ENCODE data around the gene GID8. TPM values are rescaled to one million over a fixed set of nuclear protein-coding genes. Genes with fewer than 3 reads are reported as not detected.
"Not testable (repeated sequence)": the region's sequence is repeated elsewhere in the genome, so short reads cannot be mapped to it uniquely, and the experiment has no call there.

The GID8 gene
- polyA plus RNA-seq, 1 experiment, result 23.4 TPM

DNA sequence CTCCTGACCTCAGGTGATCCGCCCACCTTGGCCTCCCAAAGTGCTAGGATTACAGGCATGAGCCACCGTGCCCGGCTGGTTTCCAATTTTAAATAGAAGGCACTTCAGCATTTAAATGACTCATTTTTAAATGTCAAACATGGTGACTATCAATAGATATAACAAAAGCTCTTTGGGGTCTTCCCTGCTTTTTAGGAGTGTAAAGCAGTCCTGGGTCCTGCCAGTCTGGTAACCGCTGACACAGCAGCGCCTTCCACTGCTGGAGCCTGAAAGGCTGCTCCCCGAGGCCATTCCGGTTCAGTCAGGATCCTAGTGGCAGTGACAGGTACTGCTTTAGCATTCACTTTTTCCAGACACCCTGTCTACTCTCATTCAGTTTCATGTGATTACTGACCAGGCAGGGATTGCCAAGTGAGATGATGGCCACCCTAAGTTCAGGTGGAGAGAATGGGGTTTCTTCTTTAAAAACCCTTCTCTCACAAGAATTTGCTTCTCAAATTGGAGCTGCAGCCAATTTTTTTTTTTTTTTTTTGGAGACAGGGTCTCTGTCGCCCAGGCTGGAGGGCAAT is 16.7 kb upstream of the GID8 start:
- no peak overlapping the region for H3K4me3 ChIP-seq (ENCODE audit: low read depth, low read length)
- ChIA-PET POLR2A (no interaction called here), CTCF (interaction anchor here (0.7 to 1.9 kb wide), 6 partner anchors 13 to 45 kb away, joined by 3 to 11 read pairs (median 3); partner anchors contain the start of gene GID8)
- DNase-seq (ENCODE audit: low read depth), result no peak
- H3K27me3 ChIP-seq (ENCODE audit: control insufficient read depth, insufficient read depth, low read length), result no peaks in the 10 kb centered on the region
- TF ChIP-seq CTCF (IDR thresholded peaks at IDR 0.05; ENCODE audit: insufficient read depth, low read depth, low read length), result peak; percentile 61
- H3K36me3 ChIP-seq (ENCODE audit: control insufficient read depth, insufficient read depth, low read length), result no peaks in the 10 kb centered on the region; the same call in 1 of the 2 replicates

- POLR2A ChIA-PET, result no interaction called here
- no peak for TF ChIP-seq CTCF (IDR thresholded peaks at IDR 0.05; ENCODE audit: insufficient read depth, low read depth, low read length)
- CTCF ChIA-PET, result no interaction called here
- no peak for DNase-seq (ENCODE audit: low read depth)
- Histone ChIP-seq H3K36me3 (ENCODE audit: control insufficient read depth, insufficient read depth, low read length) (no peaks in the 10 kb centered on the region; the same call in 1 of the 2 replicates), H3K27me3 (ENCODE audit: control insufficient read depth, insufficient read depth, low read length) (no peaks in the 10 kb centered on the region), H3K4me3 (ENCODE audit: low read depth, low read length) (no peak overlapping the region)
These were observed 15.5 kb upstream of the GID8 start for GRCh38 chr20:62922451-62922921.

- H3K4me3 ChIP-seq (ENCODE audit: low read depth, low read length); H3K36me3 ChIP-seq (ENCODE audit: control insufficient read depth, insufficient read depth, low read length); POLR2A ChIA-PET; CTCF ChIA-PET; H3K27me3 ChIP-seq (ENCODE audit: control insufficient read depth, insufficient read depth, low read length); DNase-seq (ENCODE audit: low read depth): not testable (repeated sequence)
These were observed 14.8 kb upstream of the GID8 start for GRCh38 chr20:62923059-62923668.

DNA sequence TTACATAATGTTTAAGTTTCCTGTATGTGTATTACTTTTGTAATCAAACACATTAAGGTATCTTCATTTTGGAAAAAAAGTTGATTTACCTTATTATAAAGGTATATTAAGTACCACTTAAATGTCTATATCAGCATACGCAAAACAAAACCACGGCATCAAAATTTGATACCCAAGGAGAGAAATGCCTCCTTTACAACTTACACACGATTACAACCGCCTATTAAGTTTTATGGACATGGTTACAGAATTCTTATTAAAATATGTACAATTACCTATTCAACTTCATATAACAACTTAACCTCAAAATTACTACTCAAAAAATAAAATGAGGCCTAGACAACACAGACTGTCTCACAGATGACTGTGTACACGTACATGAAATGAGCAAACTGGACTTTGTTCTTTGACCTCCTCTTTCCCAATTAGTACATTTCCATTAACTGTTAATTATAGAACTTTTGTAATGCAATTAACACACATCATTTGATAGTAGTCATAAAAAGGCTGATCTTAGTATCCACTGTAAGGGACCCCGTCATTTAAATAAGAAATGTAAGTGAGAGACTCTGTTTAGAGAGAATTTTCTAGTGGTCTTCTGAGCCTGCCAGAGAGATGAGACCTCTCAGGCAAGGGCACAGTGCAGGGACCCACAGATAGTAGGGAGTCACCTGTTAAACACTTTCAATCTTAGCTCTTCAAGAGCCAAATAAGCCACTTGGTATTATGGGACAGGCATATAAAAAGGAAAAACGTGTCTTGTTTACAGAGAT is 14.1 kb upstream of the GID8 start:
- POLR2A ChIA-PET, result no interaction called here
- peaks cover 1% of the 10 kb centered on the region; the same call in 1 of the 2 replicates for H3K36me3 ChIP-seq (ENCODE audit: control insufficient read depth, insufficient read depth, low read length)
- TF ChIP-seq CTCF (IDR thresholded peaks at IDR 0.05; ENCODE audit: insufficient read depth, low read depth, low read length), result no peak
- no peak for DNase-seq (ENCODE audit: low read depth)
- no peaks in the 10 kb centered on the region for H3K27me3 ChIP-seq (ENCODE audit: control insufficient read depth, insufficient read depth, low read length)
- CTCF ChIA-PET, result interaction anchor here (1.0 to 1.3 kb wide), 2 partner anchors 12 to 22 kb away, joined by 3 read pairs; no protein-coding TSS in a partner anchor
- peak overlapping the region; percentile 80 for H3K4me3 ChIP-seq (ENCODE audit: low read depth, low read length)

DNA sequence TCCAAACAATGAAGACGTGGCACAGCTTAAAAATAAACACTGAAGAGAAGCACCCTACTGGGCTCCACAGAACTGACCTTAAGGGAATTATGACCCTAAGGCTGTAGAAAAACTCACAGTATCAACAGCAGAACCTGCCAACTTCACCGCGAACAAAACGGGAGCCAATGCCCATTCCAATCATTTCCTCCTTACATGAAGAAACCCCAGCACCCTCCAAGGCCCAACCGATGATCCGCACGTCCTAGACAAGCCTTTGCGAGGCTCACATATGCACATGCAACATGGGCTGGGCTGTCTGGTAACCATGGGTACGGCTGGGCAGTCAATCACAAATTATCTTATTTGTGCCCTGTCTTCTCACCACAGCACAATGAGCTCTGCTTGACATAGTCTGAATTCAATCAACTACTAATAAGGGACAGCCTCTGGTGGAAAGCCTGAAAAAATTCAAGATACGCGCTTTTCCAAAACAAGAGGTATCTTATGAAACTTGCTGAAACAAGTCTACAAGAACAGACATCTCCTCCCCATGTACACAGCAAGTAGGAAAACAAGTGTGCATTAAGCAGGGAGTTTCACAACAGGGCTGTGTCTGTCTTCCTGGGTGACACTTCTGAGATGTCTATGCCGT is 13.4 kb upstream of the GID8 start:
- H3K27me3 ChIP-seq (ENCODE audit: control insufficient read depth, insufficient read depth, low read length), result no peaks in the 10 kb centered on the region
- H3K36me3 ChIP-seq (ENCODE audit: control insufficient read depth, insufficient read depth, low read length), result peaks cover 1% of the 10 kb centered on the region; the same call in 1 of the 2 replicates
- H3K4me3 ChIP-seq (ENCODE audit: low read depth, low read length), result peak overlapping the region; percentile 80
- ChIA-PET CTCF (interaction anchor here (1.0 to 1.4 kb wide), 3 partner anchors 11 to 25 kb away, joined by 3 to 7 read pairs (median 3); no protein-coding TSS in a partner anchor), POLR2A (no interaction called here)
- no peak for TF ChIP-seq CTCF (IDR thresholded peaks at IDR 0.05; ENCODE audit: insufficient read depth, low read depth, low read length)
- no peak for DNase-seq (ENCODE audit: low read depth)

Measured in BJ (cell line).